Fibroblast of skin of right biceps (primary cell): ENCODE measurements around the gene ZNF135.

Source experiments
- DNase-seq: peaks from one replicate; pipeline ENCODE4 v3.0.0-alpha.2; 2013

The ZNF135 gene

DNA sequence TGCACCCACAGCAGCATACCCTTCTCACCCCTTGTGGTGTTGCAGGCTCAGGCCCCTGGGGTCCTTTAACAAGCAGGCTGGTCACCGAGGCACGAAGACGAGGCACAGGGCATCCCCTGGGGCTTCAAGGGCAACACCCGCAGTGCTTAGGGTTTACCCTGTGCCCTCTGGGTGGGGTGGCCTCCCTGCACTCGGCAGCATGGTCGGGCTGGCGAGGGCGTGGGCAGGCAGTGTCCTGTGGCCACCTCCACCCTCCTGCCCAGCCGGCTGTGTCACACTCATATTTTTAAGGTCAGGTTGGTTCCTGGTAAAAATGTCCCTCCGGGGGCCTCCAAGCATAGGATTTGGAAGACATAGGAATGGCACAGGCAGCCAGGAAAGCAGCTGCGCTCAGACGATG lies 11.4 kb upstream of the ZNF135 start:
- no peak for DNase-seq

DNA sequence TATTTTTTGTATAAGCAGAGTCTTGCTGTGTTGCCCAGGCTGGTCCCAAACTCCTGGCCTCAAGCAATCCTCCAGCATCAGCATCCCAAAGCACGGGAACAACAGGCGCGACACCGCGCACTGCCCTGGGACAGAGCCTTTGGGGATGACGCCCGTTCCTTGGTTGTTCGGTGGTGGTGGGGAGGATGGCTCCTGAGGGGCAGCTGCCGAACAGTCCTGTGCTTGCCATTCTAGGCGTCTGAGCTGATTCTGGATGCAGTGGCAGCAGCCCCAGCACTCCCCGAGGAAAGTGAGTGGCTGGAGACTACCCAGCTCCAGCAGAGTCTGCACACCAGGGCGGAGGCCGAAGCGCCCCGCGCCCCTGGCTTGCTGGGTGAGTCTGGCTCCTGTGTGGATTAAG lies 6.8 kb upstream of the ZNF135 start:
- DNase-seq, result no peak

DNA sequence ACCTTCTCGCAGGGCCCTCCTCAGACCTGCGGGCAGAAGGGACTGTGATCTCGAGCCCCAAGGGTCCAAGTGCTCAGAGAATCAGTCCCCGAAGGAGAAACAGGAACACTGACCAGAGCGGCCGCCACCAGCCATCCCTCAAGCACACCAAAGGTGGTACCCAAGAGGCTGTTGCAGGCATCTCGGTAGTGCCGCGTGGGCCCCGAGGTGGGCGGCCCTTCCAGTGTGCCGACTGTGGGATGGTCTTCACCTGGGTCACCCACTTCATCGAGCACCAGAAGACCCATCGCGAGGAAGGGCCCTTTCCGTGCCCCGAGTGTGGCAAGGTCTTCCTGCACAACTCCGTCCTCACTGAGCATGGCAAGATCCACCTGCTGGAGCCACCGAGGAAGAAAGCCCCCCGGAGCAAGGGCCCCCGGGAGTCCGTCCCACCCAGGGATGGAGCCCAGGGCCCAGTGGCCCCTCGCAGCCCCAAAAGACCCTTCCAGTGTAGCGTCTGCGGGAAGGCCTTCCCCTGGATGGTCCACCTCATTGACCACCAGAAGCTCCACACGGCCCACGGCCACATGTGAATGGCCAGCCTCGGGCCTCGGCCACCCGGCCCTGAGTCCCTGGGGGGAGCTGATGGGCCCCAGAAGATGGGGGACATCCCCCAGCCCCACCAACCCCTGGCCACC lies 5.5 kb upstream of the ZNF135 start:
- no peak for DNase-seq

DNA sequence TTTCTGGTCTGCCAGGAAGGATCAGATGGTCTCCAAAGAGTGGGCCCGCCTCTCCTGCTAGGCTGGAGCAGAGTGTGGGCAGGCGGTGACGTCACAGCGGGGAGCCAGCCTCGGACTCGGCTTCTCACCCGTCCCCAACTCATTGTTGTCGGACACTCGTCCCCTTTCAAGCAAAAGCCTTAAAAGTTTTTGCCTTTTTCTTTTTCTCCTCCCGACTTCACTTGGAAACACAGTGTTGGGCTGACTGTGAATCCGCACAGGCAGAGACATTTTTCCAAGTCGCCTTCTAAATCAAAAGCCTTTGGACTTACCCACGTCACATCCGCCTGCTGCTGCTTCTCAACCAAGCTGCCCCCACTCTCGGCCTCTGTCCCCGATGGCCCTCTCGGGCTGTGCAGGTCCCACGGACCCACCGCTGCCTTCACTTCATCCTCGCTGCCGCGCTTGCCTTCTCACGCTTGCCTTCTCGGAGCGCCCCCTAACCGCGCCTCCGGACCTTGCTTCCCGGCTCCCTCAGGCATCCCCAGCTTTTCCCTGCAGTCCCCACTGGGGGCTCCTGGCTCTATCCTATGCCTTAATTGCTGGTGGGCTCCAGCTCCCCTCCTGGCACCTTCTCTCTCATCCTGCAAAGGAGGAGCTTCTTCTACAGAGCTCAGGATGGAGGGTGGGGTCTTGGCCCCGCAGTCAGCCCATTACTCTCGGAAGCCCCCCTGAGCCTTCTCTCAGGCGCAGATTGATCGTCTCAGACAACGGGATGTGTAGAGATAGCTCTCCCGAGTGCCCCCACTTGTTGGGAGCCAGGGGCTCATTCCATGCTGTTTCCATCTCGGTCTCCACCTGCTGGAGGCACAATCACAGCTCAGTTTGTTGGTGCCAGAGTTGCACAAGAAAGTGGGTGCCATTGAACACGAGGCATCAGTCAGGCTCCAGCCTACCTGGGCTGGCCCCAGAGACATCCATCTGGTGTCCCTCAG lies 3.9 kb upstream of the ZNF135 start:
- peak; percentile 6 for DNase-seq

DNA sequence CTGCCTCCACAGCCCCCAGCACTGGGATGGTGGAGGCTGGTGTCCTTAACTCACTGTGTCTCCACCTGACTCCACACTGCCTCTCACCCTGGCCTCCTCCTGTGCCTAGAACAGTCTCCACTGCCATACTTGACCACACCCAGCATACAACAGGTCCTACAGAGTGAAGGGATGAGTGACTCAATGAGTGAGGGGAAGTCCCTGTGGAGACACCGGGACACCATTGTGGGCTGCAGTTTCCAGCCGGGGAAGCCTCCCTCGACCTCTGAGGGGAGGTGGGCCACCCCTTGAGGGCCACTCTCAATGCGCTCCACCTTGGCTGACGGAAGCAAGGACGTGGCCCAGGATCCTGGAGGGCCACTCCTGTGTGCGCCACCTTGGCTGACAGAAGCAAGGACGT lies 2.8 kb upstream of the ZNF135 start:
- no peak for DNase-seq

DNA sequence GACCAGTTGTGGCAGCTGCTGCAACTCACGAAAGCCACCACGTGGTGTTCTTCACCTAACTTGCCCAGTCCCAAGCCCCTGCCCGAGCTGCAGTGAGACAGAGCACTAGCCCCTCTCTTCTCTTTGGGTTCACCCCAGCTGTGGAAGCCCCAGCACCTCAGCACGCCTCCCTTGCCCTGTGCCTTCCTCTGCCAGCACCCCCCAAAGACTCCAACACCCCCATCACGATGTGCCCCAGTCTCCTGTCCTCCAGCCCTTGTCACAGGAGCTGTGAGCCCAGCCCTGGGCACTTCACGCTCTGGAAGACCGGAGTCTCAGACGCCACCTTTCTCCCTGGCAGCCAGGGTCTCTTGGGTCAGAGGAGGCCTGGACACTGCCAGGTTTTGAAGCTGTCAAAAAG lies 2.2 kb upstream of the ZNF135 start:
- DNase-seq, result no peak

DNA sequence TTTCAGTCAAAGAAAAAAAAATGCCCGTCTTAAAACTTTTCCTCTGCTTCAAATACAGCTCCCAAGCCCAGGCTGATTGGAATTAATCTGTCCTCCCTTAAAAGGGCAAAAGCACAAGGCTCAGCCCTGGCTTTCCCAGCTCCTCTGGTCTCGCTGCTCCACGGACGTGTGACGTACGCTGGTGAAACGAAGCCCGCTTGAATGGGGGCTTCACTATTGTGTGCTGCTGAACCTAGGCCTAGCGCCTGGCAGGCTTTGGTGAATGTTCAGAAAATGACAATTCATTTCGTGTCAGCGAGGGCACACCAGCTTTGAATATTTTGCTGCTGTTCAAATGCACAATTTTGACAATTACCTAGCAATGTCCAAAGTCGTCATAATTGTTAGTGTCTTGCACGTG lies 615 bp upstream of the ZNF135 start:
- no peak for DNase-seq

DNA sequence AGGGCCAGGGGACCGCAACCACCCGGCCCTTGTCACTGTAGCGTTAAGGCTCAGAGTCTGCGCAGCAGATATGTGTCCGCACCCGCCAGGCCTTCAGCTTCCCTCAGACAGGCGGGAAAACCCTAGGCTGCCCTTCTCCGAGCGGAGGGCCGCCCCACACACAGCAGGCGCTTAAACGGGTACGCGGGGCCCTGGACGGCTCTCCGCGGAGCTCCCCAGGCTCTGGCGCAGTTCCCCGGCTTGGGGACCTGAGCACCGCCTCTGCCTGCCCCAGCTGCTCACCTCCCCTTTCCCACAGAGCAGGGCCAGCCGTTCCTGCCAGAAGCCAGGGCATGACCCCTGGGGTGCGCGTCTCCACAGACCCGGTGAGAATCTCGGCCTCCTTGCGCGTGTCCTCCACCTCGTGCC lies 593 bp downstream of the ZNF135 start:
- DNase-seq, result peak; percentile 2

DNA sequence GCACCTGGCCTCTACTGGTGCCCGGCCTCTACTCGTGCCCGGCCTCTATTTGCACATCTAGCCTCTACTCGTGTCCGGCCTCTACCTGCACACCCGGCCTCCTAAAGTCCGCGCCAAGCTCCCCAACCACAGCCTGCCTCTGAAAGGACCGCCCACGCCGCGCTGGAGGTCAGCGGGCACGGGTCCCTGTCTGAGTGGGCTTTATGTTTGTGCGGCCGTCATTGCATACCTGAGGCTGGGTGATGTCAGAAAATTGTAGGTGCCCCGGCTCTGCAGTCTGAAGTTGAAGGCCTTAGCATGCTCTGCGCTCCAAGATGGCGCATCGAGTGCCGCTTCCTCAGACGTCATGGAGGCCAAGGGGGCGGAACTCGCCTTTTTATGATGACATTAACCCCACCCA lies 1.1 kb downstream of the ZNF135 start:
- DNase-seq, result no peak

DNA sequence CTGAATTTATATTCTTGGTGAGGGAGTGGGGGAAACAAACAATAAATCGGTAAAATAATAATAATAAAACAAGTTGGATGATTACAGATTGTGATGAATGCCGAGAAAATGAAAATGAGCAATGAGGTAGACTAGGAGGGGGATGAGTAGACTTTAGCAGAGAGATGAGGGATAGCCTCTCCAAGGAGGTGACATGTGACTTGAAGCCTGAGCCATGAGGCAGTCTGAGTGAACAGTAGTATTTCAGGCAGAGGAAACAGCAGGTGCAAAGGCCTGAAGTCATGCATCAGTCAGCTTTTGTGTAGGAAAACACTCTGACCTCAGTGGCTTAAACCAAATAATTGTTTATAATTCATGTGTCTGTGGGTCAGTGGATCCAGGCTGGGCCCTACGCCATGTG lies 4.6 kb downstream of the ZNF135 start:
- no peak for DNase-seq

DNA sequence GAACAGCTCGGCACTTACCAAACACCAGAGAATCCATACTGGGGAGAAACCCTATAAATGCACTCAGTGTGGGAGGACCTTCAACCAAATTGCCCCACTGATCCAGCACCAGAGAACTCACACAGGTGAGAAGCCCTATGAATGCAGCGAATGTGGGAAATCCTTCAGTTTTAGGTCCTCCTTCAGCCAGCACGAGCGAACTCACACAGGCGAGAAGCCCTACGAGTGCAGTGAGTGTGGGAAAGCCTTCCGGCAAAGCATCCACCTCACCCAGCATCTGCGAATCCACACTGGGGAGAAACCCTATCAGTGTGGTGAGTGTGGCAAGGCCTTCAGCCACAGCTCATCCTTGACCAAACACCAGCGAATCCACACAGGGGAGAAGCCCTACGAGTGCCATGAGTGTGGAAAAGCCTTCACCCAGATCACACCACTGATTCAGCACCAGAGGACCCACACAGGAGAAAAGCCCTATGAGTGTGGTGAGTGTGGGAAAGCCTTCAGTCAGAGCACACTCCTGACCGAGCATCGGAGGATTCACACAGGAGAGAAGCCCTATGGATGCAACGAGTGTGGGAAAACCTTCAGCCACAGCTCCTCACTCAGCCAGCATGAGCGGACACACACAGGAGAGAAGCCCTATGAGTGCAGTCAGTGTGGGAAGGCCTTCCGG lies 8.3 kb downstream of the ZNF135 start:
- DNase-seq, result peak; percentile 4

DNA sequence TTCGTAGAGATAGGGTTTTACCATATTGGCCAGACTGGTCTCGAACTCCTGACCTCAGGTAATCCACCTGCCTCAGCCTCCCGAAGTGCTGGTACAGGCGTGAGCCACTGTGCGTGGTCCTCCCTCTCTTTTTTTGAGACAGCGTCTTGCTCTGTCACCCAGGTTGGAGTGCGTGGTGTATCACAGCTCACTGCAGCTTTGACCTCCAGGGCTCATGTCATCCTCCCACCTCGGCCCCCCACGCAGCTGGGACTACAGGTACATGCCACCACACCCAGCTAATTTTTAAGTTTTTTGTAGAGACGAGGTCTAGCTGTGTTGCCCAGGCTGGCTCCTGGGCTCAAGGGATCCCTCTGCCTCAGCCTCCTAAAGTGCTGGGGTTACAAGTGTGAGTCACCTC lies 20.7 kb downstream of the ZNF135 start:
- DNase-seq, result no peak

DNA sequence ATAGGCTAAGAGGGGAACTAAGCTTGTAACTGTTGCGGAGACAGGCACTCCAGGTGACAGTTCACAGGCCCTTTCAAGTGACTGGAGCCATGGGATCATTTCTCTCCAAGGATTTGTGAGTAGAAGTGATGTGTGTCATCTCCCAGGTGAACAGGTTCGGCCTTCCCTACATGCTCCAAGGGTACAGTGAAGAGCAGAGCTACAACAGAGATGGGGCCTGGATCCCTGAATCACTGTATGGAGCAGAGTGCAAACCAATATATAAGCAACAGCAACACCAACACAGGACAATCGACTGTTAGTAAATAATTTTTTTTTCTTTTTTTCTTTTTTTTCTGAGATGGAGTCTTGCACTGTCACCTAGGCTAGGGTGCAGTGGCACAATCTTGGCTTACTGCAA lies 23.9 kb downstream of the ZNF135 start:
- no peak for DNase-seq

DNA sequence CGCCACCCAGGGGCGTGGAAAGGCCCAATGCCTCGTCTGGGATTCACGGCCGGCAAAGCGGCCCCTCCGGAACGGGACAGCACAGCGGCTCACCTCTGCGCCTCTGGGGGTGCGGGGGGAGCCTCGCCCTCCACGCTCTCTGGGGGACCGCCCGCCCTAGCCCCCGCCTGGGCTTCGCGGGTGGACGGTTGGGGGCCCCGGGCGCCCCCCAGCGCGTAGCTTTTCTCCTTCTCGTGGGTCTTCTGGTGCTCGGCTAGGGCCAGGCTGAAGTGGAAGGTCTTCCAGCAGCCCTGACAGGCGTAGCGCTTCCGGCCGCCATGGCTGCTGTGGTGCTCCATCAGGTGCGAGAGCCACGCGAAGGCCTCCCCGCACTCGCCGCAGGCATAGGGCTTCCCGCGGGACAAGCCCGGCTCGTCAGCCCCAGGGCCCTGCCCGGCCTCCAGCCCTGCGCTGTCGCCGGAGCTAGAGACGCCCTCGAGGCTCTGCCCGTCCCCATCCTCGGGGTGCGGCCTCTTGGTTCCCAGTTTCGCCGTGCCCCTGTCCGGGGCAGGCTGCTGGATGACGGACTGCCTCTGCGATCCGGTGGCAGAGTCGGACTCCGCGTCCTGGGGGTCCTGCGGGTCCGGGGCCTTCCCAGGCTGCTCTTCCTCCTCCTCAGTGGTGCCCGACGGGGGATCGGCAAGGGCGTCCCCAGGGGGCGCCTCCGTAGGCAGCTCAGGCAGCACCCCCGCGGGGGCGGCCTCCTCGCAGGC lies 25.7 kb downstream of the ZNF135 start:
- DNase-seq, result no peak

DNA sequence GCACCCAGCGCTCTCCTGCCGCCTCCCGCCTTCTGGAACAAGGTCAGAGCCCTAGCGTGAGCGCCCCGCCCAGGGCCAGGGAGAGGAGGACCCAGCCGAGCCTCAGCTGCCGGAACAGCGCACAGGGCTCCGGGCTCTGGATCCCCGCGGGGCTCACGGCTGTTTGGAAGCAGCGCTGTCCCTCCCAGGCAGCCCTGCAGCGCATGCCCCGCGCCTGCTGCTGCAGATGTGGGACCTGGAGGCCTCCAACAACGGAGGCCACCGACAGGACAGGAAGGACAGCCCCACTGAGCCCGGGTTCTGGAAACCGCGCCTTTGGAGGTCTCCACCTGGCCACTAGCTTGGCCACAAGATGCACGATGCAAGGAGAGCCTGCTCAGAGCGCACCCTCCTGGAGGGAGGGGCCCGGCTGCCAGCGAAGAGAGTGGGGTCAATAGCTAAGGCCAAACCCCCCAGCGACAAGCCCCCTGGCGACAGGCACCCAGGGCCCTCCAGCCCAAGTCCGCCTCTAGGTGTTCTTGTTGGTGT lies 26.3 kb downstream of the ZNF135 start:
- no peak for DNase-seq

DNA sequence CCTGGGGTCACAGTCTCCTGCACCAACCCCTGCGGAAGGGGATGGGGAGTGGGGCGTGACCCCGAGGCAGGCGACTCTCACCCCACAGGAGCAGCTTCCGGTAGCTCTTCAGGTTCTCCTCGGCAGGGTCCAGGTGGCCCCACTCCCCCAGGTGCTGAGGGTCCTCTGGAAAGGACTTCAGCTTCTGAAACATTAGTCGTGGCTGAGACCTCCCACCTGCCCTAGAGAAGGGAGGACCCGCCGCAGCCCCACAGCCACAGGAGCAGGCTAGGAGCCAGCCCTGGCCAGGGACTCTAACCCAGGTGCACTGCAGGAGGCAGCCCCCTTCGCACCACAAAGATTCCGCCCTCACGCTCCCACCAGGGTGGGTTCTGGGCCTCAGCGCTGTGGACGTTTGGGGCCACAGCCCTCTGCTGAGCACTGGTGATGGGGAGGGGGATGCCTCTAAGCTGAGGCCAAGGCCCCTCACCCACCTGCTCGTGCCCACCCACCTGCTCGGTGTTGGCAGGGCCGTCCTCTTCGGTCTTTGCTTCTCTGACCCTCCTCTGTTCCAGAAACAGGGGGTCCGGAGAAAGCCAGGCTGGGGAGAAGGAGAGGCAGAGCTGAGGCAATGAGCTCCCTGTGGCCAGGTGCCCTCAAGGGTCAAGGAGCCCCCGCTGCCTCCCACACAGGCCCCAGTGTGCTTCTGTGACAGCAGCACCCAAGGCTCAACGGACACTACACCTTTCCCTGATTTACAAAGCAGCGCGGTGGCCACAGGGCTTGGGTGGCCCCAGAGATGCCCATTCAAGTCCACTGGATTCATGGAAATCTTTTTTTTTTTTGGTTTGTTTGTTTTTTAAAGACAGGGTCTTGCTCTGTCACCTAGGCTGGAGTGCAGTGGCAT lies 28.0 kb downstream of the ZNF135 start:
- DNase-seq, result no peak

DNA sequence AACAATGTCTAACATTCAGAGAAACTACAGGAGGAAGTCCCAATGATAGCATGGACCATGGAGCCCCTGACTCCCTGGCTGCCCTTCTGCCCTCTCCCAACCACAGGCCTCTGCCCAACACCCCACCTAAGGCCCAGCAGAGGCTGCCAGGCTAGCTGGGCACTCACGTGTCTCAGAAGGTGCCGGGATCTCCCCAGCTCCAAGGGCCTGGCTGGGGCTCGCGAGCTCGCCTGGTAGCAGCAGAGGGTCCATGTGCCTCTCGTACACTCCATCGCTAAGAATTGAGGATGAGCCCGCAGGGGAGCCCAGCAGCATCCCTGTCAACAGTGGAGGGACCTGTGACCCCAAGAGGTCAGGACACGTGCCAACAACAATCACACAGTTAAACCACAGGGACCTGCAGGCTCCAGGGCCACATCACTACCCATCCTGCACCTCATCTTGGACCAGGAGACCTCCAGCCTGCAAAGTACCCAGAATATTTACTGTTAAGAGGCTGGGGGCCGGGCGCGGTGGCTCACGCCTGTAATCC lies 29.5 kb downstream of the ZNF135 start:
- no peak for DNase-seq

DNA sequence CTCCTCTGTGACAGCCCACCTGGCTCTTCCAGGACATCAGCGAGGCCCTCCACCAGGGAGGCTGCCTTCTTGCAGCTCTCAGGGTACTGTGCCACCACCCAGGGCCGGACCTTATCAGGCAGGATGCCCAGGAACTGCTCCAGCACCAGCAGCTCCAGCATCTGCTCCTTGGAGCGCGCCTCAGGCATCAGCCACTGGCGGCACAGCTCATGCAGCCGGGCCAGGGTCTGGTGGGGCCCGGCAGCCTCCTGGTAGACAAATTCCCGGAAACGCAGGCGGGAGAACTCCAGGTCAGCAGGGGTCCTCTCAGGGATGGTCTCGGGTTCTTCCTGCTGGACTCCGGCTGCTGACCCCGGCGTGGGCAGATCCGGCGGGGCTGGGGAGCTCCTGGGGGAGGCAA lies 30.8 kb downstream of the ZNF135 start:
- DNase-seq, result no peak

DNA sequence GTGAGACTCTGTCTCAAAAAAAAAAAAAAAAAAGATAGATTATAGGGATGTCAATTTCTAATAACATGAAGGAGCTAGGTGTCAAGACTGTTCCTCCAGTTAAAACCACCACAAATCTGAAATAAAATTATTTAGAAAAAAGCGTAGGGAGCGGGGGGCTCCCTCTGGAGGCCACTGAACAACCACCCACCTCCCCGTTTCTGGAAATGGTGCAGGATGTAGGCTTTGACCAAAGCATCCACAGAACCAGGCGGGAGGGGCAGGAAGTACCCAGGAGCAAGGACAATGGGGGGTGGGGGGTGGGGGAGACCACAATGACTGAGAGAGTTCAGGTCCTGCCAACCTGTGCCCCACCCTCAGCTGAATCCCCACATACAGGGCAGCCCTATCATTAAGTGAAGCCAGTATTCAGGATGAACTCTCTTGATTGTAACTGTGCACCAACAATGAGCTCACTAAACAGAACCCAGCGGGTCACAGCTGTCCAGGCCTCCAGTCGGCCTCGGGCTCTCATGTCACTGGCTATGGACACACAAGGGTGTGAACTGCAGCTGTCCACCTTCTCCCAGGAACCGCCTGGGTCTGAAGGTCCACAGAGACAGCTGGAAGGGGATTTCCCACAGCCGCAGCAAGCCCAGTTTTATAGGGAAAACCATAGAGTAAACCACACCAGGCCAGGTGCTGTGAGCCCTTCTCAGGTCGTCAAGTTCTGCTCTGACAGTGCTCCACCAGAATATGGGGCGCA lies 32.3 kb downstream of the ZNF135 start:
- no peak for DNase-seq

DNA sequence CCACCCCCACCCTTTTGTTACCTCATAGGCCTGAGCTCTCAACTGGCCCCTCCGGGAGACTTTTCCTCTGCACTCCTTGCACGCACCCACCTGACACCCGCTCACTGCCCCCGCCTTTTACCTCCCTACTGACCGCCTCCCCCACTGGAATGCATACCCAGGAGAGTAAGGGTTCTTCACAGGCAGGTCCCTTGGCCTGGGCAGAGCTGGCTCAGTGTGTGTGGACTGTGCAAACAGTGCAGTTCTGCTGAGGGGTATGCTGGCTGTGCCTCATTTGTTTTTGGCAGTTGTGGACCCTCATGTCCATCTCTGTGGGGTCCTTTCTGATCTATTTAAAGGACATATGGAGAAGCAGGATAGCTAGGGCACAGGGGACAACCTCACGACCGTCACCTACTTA lies 34.0 kb downstream of the ZNF135 start:
- DNase-seq, result no peak

DNA sequence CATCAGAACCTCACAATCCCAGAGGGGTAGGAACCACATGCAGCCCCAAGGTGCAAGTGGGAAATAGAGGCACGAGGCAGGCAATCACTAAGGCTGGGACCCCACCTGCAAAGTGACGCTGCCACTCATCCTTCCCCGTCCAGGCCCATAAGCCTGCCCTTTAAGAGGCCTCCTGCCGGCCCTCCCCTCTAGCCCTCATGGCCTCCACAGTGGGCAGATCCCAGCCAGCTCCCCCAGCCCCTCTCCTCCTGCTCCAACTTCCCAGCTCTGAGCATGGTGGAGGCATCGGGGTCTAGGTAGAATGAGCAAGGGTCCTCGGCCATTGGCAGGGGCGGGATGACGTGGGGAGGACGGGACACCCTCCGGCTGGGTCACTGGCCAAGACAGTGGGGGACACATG lies 36.2 kb downstream of the ZNF135 start:
- DNase-seq, result no peak
